ENCODE measurements around the gene TEDC1. TPM values are rescaled to one million over a fixed set of nuclear protein-coding genes. Genes with fewer than 3 reads are reported as not detected.

The TEDC1 gene
- total RNA-seq, 4 donors from 2014 or later, result 0.51 to 11.0 (median 9.4) TPM; not detected in 1

DNA sequence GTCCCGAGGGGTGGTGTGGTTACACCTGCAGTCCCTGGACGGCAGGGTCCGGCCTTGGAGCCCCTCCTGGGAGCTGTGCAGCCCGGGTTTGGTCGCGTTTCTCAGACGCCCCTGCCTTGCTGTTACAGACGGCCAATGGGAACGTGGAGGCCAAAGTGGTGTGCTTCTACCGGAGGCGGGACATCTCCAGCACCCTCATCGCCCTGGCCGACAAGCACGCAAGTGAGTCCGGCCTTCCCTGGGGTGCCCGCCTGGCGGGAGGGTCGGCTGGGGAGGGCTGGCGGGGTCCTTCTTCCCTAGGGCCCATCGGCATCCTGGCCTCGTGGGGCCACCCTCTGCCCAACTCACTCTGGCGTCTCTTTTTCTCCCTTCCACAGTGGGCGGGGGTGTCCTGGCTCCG lies 45.8 kb upstream of the TEDC1 start:
- no peak overlapping the region for H3K4me3 ChIP-seq
- intact Hi-C loops (cut with DNase I; ENCODE audit: low total_unique reads), result no loop called here
- no peaks in the 10 kb centered on the region for H3K36me3 ChIP-seq
- no peaks in the 10 kb centered on the region for H3K27me3 ChIP-seq
- no peak for DNase-seq
- TF ChIP-seq POLR2A (IDR thresholded peaks at IDR 0.05), result no peak
- TF ChIP-seq, protein P1, sequence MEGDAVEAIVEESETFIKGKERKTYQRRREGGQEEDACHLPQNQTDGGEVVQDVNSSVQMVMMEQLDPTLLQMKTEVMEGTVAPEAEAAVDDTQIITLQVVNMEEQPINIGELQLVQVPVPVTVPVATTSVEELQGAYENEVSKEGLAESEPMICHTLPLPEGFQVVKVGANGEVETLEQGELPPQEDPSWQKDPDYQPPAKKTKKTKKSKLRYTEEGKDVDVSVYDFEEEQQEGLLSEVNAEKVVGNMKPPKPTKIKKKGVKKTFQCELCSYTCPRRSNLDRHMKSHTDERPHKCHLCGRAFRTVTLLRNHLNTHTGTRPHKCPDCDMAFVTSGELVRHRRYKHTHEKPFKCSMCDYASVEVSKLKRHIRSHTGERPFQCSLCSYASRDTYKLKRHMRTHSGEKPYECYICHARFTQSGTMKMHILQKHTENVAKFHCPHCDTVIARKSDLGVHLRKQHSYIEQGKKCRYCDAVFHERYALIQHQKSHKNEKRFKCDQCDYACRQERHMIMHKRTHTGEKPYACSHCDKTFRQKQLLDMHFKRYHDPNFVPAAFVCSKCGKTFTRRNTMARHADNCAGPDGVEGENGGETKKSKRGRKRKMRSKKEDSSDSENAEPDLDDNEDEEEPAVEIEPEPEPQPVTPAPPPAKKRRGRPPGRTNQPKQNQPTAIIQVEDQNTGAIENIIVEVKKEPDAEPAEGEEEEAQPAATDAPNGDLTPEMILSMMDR (IDR thresholded peaks at IDR 0.05), result no peak
- no peak overlapping the region for H3K27ac ChIP-seq
- no peaks in the 10 kb centered on the region for H3K9me3 ChIP-seq
- no peaks in the 10 kb centered on the region for H3K4me1 ChIP-seq

DNA sequence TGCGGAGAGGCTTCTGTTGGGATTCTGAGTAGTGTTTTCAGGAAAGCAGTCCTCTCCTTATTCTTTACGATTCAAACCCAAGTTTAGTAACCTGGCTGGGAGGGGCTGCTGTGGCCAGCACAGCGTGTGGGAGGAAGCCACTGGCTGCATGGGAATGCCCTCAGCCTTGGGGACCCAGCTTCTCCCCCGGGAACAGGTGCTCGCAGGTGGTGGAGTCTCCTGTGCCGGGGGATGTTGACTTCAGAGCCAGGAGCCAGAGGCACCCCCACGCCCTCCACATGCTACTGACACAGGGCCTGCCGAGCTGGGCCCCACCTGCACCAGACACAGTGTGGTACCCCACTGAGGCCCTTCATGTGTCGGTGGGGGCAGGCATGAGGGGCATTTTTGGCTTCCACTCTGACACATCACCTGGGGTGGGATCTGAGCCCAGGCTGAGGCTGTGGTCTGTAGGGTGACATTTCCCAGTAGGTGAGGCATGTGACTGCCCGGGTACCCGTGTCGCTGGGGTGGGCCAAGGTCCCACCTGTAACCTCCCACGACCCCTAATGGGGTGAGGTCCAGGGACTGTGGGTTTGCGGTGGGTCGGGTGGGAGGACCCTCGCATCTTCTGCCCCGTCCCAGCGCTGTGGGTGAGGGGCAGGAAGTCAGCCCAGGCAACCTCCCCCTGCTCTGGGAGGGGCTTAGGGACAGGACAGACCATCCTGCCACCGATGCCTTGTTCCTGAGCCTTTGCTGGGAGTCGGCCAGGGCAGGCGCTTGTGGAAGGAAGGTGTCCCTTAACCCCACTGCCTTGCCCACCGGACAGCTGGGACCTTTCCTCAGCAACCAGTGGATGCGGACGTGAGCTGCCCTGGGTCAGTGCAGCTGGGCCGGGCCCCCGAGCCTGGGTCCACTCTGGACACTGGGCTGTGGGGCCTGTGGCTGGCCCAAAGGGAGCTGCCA lies 44.9 kb upstream of the TEDC1 start:
- no peaks in the 10 kb centered on the region for H3K4me1 ChIP-seq
- intact Hi-C loops (cut with DNase I; ENCODE audit: low total_unique reads), result no loop called here
- TF ChIP-seq POLR2A (IDR thresholded peaks at IDR 0.05), result no peak
- TF ChIP-seq, protein P1 (IDR thresholded peaks at IDR 0.05), result no peak
- H3K27ac ChIP-seq, result no peak overlapping the region
- no peak for DNase-seq
- no peaks in the 10 kb centered on the region for H3K36me3 ChIP-seq
- H3K9me3 ChIP-seq, result no peaks in the 10 kb centered on the region
- no peaks in the 10 kb centered on the region for H3K27me3 ChIP-seq
- H3K4me3 ChIP-seq, result no peak overlapping the region

DNA sequence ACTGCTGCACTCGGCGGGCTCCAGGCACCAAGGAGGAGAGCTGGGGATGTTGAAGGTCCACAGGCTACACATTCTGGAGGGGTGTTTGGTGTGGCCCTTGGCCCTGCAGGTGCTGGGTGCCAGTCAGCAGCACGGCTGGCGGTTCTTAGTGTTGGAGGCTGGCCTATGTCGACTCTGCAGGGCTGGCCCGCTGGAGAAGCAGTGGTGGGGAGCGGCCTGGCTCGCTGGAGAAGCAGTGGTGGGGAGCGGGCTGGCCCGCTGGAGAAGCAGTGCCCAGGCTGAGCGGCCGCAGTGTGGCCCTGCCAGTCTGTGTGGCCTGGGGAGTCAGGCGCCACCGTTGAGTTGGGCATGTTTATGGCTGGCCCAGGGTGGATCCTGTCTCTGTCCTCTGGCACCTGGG lies 44.1 kb upstream of the TEDC1 start:
- H3K36me3 ChIP-seq, result no peaks in the 10 kb centered on the region
- intact Hi-C loops (cut with DNase I; ENCODE audit: low total_unique reads), result no loop called here
- no peak overlapping the region for H3K27ac ChIP-seq
- no peaks in the 10 kb centered on the region for H3K27me3 ChIP-seq
- no peak overlapping the region for H3K4me3 ChIP-seq
- no peak for TF ChIP-seq POLR2A (IDR thresholded peaks at IDR 0.05)
- TF ChIP-seq, protein P1 (IDR thresholded peaks at IDR 0.05), result no peak
- no peak for DNase-seq
- no peaks in the 10 kb centered on the region for H3K9me3 ChIP-seq
- no peaks in the 10 kb centered on the region for H3K4me1 ChIP-seq

DNA sequence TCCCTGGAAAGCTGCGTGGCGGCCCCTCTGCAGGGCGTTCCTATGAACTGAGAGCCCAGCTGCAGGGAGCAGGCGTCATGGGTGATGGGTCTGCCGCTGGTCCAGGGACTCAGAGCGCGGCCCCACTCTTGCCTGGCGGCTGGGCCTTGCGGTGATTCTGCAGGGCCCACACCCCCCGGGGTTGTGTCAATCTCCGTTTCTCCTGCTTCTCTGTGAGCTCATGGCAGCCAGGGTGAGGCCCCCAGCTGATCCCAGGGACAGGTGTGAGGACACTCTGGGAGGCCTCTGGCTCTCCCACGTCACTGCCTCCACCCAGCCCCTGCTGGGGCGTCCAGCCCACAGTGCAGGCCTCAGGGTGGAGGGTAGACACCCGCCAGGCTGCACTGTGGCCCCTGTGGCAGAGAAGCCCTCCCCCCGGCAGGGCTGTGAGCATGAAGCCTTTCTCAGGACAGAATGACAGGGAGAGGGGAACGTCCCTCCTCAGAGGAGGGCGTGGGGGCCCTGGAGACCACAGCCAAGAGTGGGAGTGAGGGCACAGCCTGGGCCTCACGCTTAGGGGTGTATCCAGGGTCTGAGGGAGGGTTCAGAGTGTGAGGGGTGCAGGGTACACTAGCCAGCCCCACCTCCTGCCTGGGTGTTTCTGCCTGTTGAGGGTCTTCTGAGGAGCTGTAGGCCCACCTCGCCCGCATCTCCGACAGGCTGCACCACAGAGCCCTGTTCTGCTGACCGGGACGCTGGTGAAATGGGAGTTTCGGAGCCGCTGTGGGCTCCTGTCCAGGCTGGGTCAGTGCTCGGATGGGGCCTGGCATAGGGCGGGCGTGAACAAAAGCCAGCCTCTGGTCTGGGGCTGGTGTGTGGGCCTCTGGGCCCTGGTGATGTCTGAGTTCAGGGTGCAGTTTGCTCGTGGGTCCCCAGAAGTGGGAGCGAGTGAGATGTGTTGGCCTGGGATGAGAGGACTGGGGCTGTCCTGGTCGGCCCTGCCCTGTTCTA lies 43.1 kb upstream of the TEDC1 start:
- Histone ChIP-seq H3K27me3 (no peaks in the 10 kb centered on the region), H3K9me3 (no peaks in the 10 kb centered on the region), H3K4me1 (no peaks in the 10 kb centered on the region), H3K4me3 (no peak overlapping the region), H3K27ac (peak overlapping the region in 1 of 2 donors; percentile 1), H3K36me3 (no peaks in the 10 kb centered on the region)
- intact Hi-C loops (cut with DNase I; ENCODE audit: low total_unique reads), result no loop called here
- TF ChIP-seq POLR2A (IDR thresholded peaks at IDR 0.05), result no peak
- TF ChIP-seq, protein P1 (IDR thresholded peaks at IDR 0.05), result no peak
- no peak for DNase-seq
